Neural cell (in vitro differentiated cells): Measurements from ENCODE around the gene SLC6A19. TPM values are rescaled to one million over a fixed set of nuclear protein-coding genes. Genes with fewer than 3 reads are reported as not detected.

Source experiments
- H2AFZ ChIP-seq: fragments of 200-600, 300-800 bp; sonication (generic), shearing (Covaris generic); 2 replicates; pipeline ENCODE4 v1.6.0; 2014; ENCODE audit warnings: low read depth, mild to moderate bottlenecking, antibody characterized with exemption, low read length, moderate library complexity
- H3F3A ChIP-seq: fragments of 200-600 bp; shearing (Covaris generic); 2 replicates; pipeline ENCODE4 v1.6.1; 2016; ENCODE audit warnings: mild to moderate bottlenecking, moderate library complexity, mixed read lengths, antibody characterized with exemption, low read length; ENCODE audit not compliant: insufficient read depth, poor library complexity, severe bottlenecking
- H3K27ac ChIP-seq: fragments of 200-600, 300-800 bp; sonication (generic), shearing (Covaris generic); 2 replicates; pipeline ENCODE4 v1.5.1; 2014; ENCODE audit warnings: mild to moderate bottlenecking, low read length, moderate library complexity
- H3K27me3 ChIP-seq: fragments of 300-800, 200-600 bp; sonication (generic), shearing (Covaris generic); 2 replicates; pipeline ENCODE4 v1.6.0; 2014; ENCODE audit warnings: mild to moderate bottlenecking, low read depth, low read length, moderate library complexity; ENCODE audit not compliant: insufficient read depth
- H3K36me3 ChIP-seq: fragments of 300-800, 200-600 bp; sonication (generic), shearing (Covaris generic); 2 replicates; pipeline ENCODE4 v1.5.1; 2014; ENCODE audit warnings: mild to moderate bottlenecking, antibody characterized with exemption, low read length, moderate library complexity; ENCODE audit not compliant: insufficient read depth
- H3K4me2 ChIP-seq: fragments of 300-800, 200-600 bp; sonication (generic), shearing (Covaris generic); 2 replicates; pipeline ENCODE4 v1.6.0; 2014; ENCODE audit warnings: mild to moderate bottlenecking, low read length
- H3K4me3 ChIP-seq: fragments of 300-800, 200-600 bp; sonication (generic), shearing (Covaris generic); 2 replicates; pipeline ENCODE4 v1.5.1; 2014; ENCODE audit warnings: mild to moderate bottlenecking, low read length, moderate library complexity
- H3K79me2 ChIP-seq: fragments of 200-600 bp; shearing (Covaris generic); replicated peaks from 2 replicates; pipeline ENCODE4 v1.6.0; 2014; ENCODE audit warnings: mild to moderate bottlenecking, low read length, moderate library complexity; ENCODE audit not compliant: insufficient read depth
- H3K9ac ChIP-seq: fragments of 300-800, 200-600 bp; sonication (generic), shearing (Covaris generic); 2 replicates; pipeline ENCODE4 v1.6.1; 2016; ENCODE audit warnings: mild to moderate bottlenecking, low read length, mixed read lengths
- H3K9me2 ChIP-seq: fragments of 200-600 bp; shearing (Covaris generic); 2 replicates; pipeline ENCODE4 v1.6.1; 2016; ENCODE audit warnings: mild to moderate bottlenecking, low read length, mixed read lengths; ENCODE audit not compliant: insufficient read depth
- H3K9me3 ChIP-seq: fragments of 200-600, 300-800 bp; sonication (generic), shearing (Covaris generic); 2 replicates; pipeline ENCODE4 v1.6.1; 2016; ENCODE audit warnings: mild to moderate bottlenecking, mixed run types, low read length, moderate library complexity, mixed read lengths
- H4K20me1 ChIP-seq: fragments of 200-600 bp; shearing (Covaris generic); 2 replicates; pipeline ENCODE4 v1.6.1; 2016; ENCODE audit warnings: mild to moderate bottlenecking, mixed run types; ENCODE audit not compliant: insufficient read depth
- EP300 ChIP-seq: fragments of 450-650 bp; conservative IDR thresholded peaks from 2 replicates; pipeline ENCODE4 v1.6.1; 2014; ENCODE audit warnings: antibody characterized with exemption, mild to moderate bottlenecking, moderate library complexity; ENCODE audit not compliant: poor library complexity, severe bottlenecking
- EZH2 ChIP-seq: fragments of 200-600, 300-800 bp; shearing (Covaris generic), sonication (generic); IDR thresholded peaks from 2 replicates; pipeline ENCODE4 v1.6.1; 2014; ENCODE audit warnings: antibody characterized with exemption, low read length, borderline replicate concordance, mild to moderate bottlenecking; ENCODE audit not compliant: insufficient read depth, poor library complexity, severe bottlenecking
- MXI1 ChIP-seq: fragments of 450-650 bp; conservative IDR thresholded peaks from 2 replicates; pipeline ENCODE4 v1.6.1; 2014; ENCODE audit warnings: antibody characterized with exemption, mild to moderate bottlenecking; ENCODE audit not compliant: poor library complexity, severe bottlenecking
- POLR2AphosphoS5 ChIP-seq: IDR thresholded peaks from 2 replicates; pipeline ENCODE4 v1.6.1; 2012
- RAD21 ChIP-seq: fragments of 450-650 bp; conservative IDR thresholded peaks from 2 replicates; pipeline ENCODE4 v1.6.1; 2014; ENCODE audit warnings: antibody characterized with exemption, mild to moderate bottlenecking, moderate library complexity
- SMC3 ChIP-seq: fragments of 450-650 bp; conservative IDR thresholded peaks from 2 replicates; pipeline ENCODE4 v1.6.1; 2014; ENCODE audit warnings: antibody characterized with exemption, mild to moderate bottlenecking, moderate library complexity; ENCODE audit not compliant: poor library complexity
- TAF1 ChIP-seq: IDR thresholded peaks from 2 replicates; pipeline ENCODE4 v1.6.1; 2012; ENCODE audit warnings: low read depth
- polyA plus RNA-seq: library from polyadenylated mRNA; depleted of rRNA; stranded (reverse); fragments of >200 nt; gene quantifications from 2 replicates; pipeline ENCODE4 v1.2.3, GENCODE V29; 2014
- TF ChIP-seq, protein P1 (sequence below): IDR thresholded peaks from 2 replicates; pipeline ENCODE4 v1.6.1; 2012; ENCODE audit warnings: borderline replicate concordance
- TF ChIP-seq, protein P2 (sequence below): fragments of 450-650 bp; IDR thresholded peaks from 2 replicates; pipeline ENCODE4 v1.5.1; 2014; ENCODE audit warnings: antibody characterized with exemption, mild to moderate bottlenecking, moderate library complexity; ENCODE audit not compliant: poor library complexity, severe bottlenecking

Gene SLC6A19
- polyA plus RNA-seq, 1 donor from 2014 or later = not detected

DNA sequence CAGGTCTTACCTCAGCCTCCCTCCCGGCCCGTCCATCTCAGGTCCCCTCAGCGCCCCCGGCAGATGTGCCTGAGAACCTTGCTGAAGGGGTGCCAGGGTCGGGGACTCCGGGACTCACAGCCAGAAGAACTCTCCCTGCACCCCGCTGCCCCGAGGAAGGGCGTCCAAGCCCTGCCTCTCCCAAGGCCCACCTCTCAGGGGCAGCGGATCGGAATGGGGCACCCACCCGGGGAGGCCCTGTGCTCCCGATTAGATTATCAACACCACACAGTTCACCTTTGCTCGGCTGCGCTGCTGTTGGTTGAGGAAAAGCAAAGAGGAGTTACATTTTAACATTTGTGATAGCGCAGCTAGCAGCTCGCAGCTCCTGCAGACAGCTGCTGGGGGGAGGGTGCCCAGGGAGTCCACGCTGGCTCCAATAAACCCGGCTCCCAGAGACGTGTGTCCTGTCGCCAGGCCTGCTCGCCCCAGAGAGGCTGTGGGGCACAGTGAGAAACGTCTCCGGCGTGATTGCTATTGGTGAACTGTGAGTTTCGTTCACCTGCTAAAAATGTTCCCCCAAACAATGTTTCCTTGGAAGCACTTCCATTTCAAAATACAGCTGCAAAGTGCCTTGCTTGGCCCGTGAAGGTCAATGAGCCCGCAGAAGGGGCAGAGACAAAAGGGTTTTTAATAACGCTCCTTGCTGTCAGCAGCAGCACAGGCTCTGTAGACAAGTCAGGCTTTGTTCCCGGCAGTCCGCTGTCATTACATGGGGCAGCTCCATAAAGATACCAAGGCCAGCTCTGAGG, 18.6 kb upstream of the SLC6A19 start:
- H3K27ac ChIP-seq = no peak overlapping the region

DNA sequence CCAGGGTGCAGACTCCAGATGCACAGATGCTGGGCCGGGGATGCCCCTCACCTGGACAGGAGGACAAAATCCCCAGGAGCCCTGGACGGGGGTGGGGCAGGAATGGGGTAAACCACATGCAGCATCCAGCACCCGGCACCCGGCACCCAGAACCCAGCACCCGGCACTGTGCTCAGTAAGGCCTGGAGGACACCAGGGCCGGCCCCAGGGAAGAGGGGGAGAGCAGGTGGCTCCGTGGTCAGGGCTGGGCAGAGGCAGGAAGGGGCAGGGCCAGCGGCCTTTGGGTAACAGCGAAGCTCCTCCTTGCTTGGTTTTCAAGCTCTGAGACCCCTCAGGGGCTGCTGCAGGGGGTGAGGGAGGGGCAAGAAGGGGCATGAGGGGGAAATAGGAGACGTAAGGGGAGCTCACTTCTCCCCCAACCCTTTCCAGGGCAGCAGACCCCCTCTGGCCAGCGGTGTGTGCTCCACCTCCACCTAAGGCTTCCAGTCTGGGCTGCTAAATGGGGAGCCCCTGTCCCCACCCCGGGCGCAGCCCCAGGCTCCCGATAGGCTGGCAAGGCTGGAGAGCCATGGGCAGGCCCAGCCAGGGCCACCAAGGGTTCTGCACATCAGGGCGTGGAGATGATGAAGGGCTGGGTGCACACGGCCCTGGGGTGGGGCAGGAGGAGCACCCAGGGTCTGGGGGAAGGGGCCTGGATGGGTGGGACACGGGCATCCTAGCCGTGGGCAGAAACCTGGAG, 17.8 kb upstream of the SLC6A19 start:
- Histone ChIP-seq H3K79me2 (no peaks in the 10 kb centered on the region), H3K4me3 (no peak overlapping the region), H3K27me3 (no peaks in the 10 kb centered on the region), H4K20me1 (no peaks in the 10 kb centered on the region), H2AFZ (no peak overlapping the region), H3K36me3 (no peaks in the 10 kb centered on the region), H3K9me3 (no peaks in the 10 kb centered on the region), H3K27ac (no peak overlapping the region), H3K4me2 (no peak overlapping the region), H3K9me2 (no peaks in the 10 kb centered on the region), H3F3A (no peaks in the 10 kb centered on the region), H3K9ac (peak overlapping the region; percentile 9)
- TF ChIP-seq TAF1 (no peak), SMC3 (no peak), MXI1 (no peak), EZH2 (no peak), POLR2AphosphoS5 (no peak), RAD21 (no peak)
- TF ChIP-seq, protein P1, sequence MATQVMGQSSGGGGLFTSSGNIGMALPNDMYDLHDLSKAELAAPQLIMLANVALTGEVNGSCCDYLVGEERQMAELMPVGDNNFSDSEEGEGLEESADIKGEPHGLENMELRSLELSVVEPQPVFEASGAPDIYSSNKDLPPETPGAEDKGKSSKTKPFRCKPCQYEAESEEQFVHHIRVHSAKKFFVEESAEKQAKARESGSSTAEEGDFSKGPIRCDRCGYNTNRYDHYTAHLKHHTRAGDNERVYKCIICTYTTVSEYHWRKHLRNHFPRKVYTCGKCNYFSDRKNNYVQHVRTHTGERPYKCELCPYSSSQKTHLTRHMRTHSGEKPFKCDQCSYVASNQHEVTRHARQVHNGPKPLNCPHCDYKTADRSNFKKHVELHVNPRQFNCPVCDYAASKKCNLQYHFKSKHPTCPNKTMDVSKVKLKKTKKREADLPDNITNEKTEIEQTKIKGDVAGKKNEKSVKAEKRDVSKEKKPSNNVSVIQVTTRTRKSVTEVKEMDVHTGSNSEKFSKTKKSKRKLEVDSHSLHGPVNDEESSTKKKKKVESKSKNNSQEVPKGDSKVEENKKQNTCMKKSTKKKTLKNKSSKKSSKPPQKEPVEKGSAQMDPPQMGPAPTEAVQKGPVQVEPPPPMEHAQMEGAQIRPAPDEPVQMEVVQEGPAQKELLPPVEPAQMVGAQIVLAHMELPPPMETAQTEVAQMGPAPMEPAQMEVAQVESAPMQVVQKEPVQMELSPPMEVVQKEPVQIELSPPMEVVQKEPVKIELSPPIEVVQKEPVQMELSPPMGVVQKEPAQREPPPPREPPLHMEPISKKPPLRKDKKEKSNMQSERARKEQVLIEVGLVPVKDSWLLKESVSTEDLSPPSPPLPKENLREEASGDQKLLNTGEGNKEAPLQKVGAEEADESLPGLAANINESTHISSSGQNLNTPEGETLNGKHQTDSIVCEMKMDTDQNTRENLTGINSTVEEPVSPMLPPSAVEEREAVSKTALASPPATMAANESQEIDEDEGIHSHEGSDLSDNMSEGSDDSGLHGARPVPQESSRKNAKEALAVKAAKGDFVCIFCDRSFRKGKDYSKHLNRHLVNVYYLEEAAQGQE = no peak
- TF ChIP-seq, protein P2, sequence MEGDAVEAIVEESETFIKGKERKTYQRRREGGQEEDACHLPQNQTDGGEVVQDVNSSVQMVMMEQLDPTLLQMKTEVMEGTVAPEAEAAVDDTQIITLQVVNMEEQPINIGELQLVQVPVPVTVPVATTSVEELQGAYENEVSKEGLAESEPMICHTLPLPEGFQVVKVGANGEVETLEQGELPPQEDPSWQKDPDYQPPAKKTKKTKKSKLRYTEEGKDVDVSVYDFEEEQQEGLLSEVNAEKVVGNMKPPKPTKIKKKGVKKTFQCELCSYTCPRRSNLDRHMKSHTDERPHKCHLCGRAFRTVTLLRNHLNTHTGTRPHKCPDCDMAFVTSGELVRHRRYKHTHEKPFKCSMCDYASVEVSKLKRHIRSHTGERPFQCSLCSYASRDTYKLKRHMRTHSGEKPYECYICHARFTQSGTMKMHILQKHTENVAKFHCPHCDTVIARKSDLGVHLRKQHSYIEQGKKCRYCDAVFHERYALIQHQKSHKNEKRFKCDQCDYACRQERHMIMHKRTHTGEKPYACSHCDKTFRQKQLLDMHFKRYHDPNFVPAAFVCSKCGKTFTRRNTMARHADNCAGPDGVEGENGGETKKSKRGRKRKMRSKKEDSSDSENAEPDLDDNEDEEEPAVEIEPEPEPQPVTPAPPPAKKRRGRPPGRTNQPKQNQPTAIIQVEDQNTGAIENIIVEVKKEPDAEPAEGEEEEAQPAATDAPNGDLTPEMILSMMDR = no peak

More for the DNA sequence above, 18.6 kb upstream of the SLC6A19 start:
- Histone ChIP-seq H3K4me3 (no peak overlapping the region), H3K9me3 (no peaks in the 10 kb centered on the region), H3K27me3 (no peaks in the 10 kb centered on the region), H4K20me1 (no peaks in the 10 kb centered on the region), H3K9me2 (no peaks in the 10 kb centered on the region), H3K4me2 (no peak overlapping the region), H3K9ac (peak overlapping the region; percentile 9), H3F3A (no peaks in the 10 kb centered on the region), H2AFZ (no peak overlapping the region), H3K36me3 (no peaks in the 10 kb centered on the region), H3K79me2 (no peaks in the 10 kb centered on the region)
- TF ChIP-seq RAD21 = no peak
- TF ChIP-seq EP300 = no peak
- no peak for TF ChIP-seq POLR2AphosphoS5
- TF ChIP-seq, protein P1 = no peak
- TF ChIP-seq MXI1 = no peak
- TF ChIP-seq, protein P2 = no peak
- no peak for TF ChIP-seq SMC3
